HG03460 (cell line): ENCODE measurements around the gene TMEM97.

Experiments
- ATAC-seq: cut with Tn5 transposase; IDR thresholded peaks from one replicate; pipeline ENCODE4 v1.9.1; 2021; ENCODE audit not compliant: unreplicated experiment

TMEM97 gene

DNA sequence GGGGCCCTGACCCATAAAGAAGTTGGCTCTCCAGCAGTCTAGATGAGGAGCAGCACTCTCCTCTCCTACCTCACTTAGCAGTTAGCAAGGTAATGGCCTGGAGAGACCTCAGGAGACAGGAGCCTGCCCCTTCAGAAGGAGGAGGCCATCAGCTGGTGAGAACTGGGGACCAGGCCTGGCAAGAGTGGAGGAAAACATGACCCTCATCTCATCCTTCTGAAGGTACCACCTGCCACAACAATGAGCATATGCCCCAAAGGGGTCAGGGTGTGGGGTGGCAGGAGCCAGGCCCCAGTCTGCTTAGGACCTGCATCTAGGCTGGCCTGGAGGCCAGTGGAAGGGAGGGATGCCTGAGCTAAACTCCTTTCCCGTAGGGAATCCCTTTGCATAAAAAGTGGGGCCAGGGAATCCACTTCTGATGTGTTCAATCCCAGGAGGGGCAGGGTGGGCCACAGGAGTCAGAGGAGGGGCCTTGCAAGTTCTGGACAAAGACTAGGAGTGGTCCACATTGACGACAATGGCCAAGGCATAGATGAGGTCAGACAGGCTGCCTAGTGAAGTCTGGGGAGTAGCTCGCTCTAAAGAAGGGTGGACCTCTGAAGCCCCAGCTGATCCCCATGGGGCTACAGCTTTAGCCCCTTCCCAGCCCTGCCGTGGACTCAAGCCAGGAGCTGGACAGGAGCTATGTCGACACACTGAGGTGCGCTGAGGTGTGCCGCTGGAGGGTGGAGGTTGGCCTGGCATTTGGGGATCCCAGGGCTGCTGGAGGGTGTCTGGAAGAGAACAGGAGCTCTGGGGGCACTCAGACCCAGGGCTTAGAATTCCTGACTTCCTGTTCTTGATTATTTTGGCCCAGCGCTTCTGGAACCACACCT is 45.0 kb downstream of the TMEM97 start:
- ATAC-seq: no peak

DNA sequence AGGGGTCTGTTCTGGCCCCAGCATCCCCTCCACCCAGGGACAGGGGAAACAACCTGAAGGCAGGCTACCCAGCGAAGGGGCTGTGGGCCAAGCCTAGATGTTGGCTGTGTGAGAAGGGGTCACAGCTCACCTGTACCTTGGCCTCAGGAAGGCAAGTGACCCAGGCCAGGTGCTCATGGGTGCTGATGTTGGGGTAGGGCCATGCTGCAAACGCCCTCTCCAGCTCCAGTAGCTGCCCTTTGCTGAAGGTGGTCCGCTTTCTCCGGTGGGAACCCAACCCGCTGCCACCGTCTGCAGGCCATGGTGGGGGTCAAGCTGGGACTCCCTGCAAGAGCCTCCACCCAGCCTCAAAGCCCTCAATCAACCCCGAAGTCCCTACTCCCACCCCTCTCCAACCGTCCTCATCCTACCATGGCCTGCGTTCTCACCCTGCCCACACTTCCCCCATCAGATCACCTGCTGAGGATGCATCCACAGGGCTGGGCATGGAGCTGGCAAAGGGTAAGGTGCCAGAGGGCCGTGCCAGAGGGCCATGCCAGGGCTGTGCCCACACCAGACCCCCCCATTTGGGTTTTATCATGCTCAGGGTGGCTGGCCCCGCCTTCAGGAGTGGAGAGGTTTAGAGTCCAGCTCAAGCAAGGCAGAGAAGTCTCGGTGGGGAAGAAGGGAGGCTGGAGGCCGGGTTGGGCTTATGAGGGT is 45.8 kb downstream of the TMEM97 start, which contains the start of gene SEBOX:
Gene SEBOX (minus strand): TSS at position 535 of the 699 bp plus-strand sequence. CDS start 48 bp downstream, at position 487.
- ATAC-seq: no peak

- ATAC-seq: no peak
These were observed 46.5 kb downstream of the TMEM97 start for GRCh38 chr17:28365487-28365886.

- no peak for ATAC-seq
These were observed 47.6 kb downstream of the TMEM97 start for GRCh38 chr17:28366605-28367004.

DNA sequence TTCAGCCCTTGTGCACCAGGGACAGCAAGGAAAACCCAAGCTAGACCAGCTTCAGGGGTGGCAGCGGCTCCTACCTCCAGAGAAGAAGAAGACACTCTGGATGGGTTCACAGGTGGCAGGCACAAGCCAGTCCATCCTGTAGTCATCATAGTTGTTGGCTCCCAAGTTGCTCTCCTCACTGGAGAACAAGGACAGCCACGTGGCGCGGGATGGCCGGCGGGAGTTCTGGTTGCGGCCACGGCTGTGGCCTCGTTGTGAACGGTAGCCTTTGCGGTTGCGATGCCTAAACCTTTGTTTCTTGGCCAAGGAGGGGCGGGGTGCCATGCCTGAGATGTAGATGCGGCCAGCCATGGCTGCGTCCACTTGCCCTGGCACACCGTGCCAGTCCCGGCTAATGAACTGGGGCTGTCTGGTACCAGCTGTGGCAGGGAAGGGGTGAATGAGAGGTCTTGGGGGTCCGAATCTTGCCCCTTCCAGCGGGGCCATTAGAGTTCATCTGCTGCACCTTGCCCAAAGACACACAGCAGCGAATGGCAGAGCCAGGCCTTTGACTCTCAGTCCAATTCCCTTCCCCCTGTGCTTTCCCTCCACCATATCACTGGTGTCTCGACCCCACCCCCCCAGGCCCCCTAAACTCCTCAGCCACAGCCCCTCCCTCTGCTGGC is 48.8 kb downstream of the TMEM97 start:
- ATAC-seq: no peak

DNA sequence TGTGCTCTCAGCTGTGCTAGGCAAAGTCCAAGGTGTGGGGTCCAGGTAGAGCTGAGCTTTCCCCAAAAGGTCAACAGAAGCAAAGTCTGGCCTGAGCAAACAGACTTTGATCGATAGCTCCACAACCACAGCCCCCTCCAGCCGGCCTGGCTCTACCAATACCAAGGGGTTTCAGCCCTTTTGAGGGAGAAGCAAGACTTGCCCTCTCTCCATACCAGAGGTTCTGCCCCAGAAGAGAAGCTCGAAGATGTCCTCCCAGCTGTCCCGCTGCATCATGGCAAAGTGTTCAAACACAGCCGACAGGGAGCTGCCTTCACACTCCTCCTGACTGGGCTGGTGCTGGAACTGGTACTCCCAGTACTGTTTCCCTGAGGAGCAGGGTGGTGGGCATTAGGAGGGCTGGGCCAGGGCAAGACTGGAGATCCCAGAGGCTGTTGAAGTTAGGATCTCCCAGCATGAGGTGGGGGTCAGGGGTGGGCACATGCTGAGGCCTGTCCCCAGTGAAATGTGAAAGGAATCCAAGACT is 49.4 kb downstream of the TMEM97 start:
- no peak for ATAC-seq

DNA sequence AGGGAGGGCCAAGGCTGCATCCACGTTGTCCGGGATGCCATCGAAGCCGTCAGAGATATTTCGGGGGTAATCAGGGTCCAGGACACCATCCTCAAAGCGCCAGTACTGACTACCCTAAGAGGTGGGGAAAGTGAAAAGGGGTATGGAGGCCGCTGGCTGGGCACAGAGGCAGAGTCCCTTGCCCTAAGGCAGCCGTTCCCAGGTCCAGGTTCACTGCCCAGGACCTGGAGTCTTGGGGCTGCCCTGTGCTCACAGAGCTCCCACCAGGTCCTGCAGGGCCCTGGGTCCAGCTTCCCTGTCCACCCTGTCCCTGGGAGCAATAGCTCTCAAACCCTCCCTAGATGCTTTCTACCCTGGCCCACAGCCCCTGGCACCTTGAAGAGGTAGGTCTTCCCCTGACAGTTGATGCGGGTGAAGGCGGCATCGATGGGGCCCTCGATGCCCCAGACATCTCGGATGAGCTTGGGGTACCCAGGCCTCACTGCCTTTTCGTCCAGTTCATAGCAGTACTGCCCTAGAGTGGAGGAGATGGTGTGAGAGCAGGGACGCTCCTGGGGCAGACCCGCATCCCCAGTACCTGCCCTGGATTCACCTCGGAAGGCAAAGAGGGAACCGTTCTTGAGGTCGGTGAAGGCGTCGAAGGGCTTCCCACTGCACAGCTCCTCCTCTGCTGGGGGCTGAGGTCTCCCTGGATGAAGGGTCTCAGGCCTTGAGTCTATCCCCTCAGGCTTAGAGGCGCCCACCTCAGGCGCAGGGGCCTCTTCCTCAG is 50.1 kb downstream of the TMEM97 start:
- no peak for ATAC-seq

- no peak for ATAC-seq
These were observed 50.7 kb downstream of the TMEM97 start for GRCh38 chr17:28369684-28370034.

- ATAC-seq: no peak
These were observed 51.2 kb downstream of the TMEM97 start, which contains the start of gene VTN for GRCh38 chr17:28370035-28370743. TSS of gene VTN (minus strand) at chr17:28370307. CDS start at chr17:28370203, 104 bp downstream.

GRCh38 chr17:28370744-28371103 is 51.7 kb downstream of the TMEM97 start:
- no peak for ATAC-seq

GRCh38 chr17:28371245-28372202 is 52.5 kb downstream of the TMEM97 start, which contains the start of gene SARM1:
TSS of gene SARM1 (plus strand) at chr17:28371694. CDS start at chr17:28372033, 339 bp downstream.
- ATAC-seq: peak; percentile 68

DNA sequence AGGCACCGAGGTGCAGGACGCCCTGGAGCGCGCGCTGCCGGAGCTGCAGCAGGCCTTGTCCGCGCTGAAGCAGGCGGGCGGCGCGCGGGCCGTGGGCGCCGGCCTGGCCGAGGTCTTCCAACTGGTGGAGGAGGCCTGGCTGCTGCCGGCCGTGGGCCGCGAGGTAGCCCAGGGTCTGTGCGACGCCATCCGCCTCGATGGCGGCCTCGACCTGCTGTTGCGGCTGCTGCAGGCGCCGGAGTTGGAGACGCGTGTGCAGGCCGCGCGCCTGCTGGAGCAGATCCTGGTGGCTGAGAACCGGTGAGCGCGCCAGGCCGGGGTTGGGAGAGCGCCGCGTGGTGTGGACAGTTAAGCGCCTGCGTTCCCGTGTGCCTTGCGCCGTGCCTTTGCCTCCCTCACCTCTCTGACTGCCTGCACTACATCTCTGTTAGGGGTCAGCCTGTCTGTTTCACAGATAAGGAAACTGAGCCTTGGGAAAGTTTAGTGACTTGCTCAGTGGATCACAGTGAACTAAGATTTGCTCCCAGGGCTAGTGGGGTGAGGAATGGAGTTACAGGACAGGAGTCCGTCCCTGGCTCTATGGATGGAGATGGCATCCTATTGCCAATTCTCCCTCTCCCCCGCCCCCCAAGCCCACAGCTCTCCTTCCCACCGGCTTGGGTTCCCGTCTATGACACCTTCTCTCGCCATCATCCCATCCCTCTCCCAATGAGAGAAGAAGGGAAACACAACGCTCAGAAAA is 53.4 kb downstream of the TMEM97 start:
- peak; percentile 23 for ATAC-seq

GRCh38 chr17:28372945-28373274 is 53.9 kb downstream of the TMEM97 start:
- no peak for ATAC-seq
